ENCODE measurements around the gene EFL1.

DNA sequence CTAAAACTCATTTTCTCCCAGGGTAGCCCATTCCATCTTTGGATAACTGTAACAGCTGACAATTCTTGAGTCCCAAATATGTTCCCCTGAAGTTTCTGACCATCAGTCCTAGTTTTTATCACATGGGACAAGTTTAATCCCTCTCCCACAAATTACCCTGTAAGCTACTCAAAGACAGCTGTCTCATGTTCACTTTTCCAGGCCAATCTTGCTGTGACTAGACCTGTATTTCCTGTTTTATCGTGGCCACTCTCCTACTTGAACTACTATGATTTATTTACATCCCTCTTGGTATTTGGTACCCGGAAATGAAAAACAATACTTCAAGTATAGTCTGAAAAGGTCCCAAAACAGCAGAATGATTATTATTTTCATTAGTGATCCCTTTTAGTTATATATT lies 121.6 kb downstream of the EFL1 start:
- TF ChIP-seq CTCF (IDR thresholded peaks at IDR 0.05): no peak
- TF ChIP-seq POLR2A (IDR thresholded peaks at IDR 0.05): no peak

Measured in body of pancreas (tissue), 4 donors.